Lower lobe of right lung (tissue), 2 donors: ENCODE data around the gene EOLA2. TPM values are rescaled to one million over a fixed set of nuclear protein-coding genes. Genes with fewer than 3 reads are reported as not detected.
"Not testable (repeated sequence)": the region's sequence is repeated elsewhere in the genome, so short reads cannot be mapped to it uniquely, and the experiment has no call there.

ENCODE experiments used
- ATAC-seq, 2 donors: fragments of 200-7000 bp; cut with Tn5 transposase; one replicate each; pipeline ENCODE4 v1.9.1; 2020 to 2022; ENCODE audit warnings: mild to moderate bottlenecking in 2 of 2, moderate library complexity in 2 of 2
- DNase-seq: peaks from one replicate; pipeline ENCODE4 v3.0.0-alpha.2; 2020
- H3K27ac ChIP-seq: fragments of 200-600 bp; one replicate; pipeline ENCODE4 v1.8.0; 2022
- H3K27me3 ChIP-seq: fragments of 200-600 bp; one replicate; pipeline ENCODE4 v1.8.0; 2022; ENCODE audit warnings: low read depth
- H3K36me3 ChIP-seq: fragments of 200-600 bp; one replicate; pipeline ENCODE4 v1.8.0; 2022; ENCODE audit warnings: mild to moderate bottlenecking
- H3K4me1 ChIP-seq: fragments of 200-600 bp; one replicate; pipeline ENCODE4 v1.8.0; 2022
- H3K4me3 ChIP-seq: fragments of 200-600 bp; one replicate; pipeline ENCODE4 v1.8.0; 2022; ENCODE audit warnings: mild to moderate bottlenecking
- H3K9me3 ChIP-seq: fragments of 200-600 bp; one replicate; pipeline ENCODE4 v1.8.0; 2022
- intact Hi-C: fragments of 100-400 bp; cut with DNase I; formaldehyde crosslinking; loops from one replicate; pipeline ENCODE4 v1.11.0; 2022
- total RNA-seq: library from RNA; stranded (reverse); fragmentation: NEBNext Ultra II Directional; extraction: Animal tissue kit (Norgen Biotek cat#: 25700); gene quantifications from one replicate; pipeline ENCODE4 v1.2.1, GENCODE V29; 2021
- TF ChIP-seq, protein P1 (sequence below): fragments of 200-600 bp; IDR thresholded peaks from one replicate; pipeline ENCODE4 v1.8.0; 2022; ENCODE audit warnings: antibody characterized with exemption, mild to moderate bottlenecking
- donor health status: DM: no; HTN: yes; CAD: no; lungs with severe emphysema.

The EOLA2 gene
- total RNA-seq, 1 donor from 2014 or later = 21.7 TPM

DNA sequence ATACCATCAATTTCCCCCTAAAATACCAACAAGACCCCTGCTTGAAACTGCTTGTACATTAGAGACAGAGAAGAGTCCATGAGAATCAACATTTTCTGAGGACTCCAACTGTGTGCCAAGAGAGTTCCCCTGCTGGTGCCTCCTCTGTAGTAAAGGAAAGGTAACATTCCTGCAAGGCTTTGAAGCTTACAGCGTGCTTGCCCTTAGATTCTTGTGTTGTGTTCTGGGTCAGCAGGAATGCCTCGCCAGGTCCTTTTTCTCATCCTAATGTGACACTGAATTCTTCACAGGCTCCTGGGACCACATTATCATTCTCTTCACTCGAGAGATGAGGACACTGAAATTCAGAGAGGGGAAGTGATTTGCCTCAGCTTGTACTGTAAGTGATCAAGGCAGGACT, 9.7 kb upstream of the EOLA2 start:
- TF ChIP-seq, protein P1, sequence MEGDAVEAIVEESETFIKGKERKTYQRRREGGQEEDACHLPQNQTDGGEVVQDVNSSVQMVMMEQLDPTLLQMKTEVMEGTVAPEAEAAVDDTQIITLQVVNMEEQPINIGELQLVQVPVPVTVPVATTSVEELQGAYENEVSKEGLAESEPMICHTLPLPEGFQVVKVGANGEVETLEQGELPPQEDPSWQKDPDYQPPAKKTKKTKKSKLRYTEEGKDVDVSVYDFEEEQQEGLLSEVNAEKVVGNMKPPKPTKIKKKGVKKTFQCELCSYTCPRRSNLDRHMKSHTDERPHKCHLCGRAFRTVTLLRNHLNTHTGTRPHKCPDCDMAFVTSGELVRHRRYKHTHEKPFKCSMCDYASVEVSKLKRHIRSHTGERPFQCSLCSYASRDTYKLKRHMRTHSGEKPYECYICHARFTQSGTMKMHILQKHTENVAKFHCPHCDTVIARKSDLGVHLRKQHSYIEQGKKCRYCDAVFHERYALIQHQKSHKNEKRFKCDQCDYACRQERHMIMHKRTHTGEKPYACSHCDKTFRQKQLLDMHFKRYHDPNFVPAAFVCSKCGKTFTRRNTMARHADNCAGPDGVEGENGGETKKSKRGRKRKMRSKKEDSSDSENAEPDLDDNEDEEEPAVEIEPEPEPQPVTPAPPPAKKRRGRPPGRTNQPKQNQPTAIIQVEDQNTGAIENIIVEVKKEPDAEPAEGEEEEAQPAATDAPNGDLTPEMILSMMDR = no peak
- H3K27me3 ChIP-seq = no peaks in the 10 kb centered on the region
- ATAC-seq = no peak
- no peak overlapping the region for H3K4me3 ChIP-seq
- intact Hi-C loops = no loop called here
- no peak overlapping the region for H3K27ac ChIP-seq
- H3K9me3 ChIP-seq = no peaks in the 10 kb centered on the region
- no peak for DNase-seq
- peaks cover 13% of the 10 kb centered on the region for H3K36me3 ChIP-seq
- H3K4me1 ChIP-seq = no peaks in the 10 kb centered on the region

DNA sequence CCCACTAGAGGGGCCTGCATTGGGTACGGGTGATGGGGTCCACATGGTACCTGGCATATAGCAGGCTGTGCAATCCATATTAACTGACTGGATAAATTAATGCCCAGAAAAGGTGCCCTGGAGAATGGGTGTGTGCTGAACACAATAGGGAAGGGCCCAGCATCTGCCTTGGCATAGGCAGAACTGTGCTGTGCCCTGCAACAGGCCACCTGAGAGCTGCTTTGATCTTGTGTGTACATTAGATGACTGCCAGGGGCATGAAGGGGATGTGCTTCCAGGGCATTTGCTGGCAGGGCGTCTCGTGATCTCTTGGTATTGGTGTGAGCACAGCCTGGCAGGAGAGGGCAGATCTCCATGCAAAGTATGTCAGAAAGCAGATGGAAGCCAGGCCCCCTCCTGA, 8.6 kb upstream of the EOLA2 start:
- H3K9me3 ChIP-seq, DNase-seq, ATAC-seq, H3K4me1 ChIP-seq, intact Hi-C loops, H3K27me3 ChIP-seq, H3K27ac ChIP-seq, H3K4me3 ChIP-seq: not testable (repeated sequence)
- H3K36me3 ChIP-seq = peaks cover 13% of the 10 kb centered on the region

DNA sequence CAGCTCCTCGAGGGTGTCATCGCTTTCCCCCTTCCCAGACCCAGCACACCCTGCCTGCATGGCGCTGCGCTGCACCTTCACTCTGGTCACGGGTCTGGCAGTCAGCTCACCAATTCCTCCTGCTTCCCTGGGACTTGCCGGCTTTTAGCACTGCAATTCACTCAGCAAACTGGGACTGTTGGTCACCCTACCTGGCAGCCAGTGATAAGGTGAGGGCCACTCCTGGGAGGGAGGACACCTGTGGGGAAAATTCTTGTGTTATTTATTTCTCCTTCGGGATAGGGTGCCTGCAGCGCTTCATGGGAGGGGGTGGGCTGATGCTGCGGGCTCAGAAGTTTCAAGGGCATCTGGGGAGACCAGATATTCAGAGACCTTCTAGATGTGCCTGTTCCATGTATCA, 7.5 kb upstream of the EOLA2 start:
- ATAC-seq, H3K27me3 ChIP-seq, DNase-seq, H3K9me3 ChIP-seq, H3K4me1 ChIP-seq, intact Hi-C loops, H3K27ac ChIP-seq, H3K4me3 ChIP-seq: not testable (repeated sequence)
- H3K36me3 ChIP-seq = peaks cover 13% of the 10 kb centered on the region

DNA sequence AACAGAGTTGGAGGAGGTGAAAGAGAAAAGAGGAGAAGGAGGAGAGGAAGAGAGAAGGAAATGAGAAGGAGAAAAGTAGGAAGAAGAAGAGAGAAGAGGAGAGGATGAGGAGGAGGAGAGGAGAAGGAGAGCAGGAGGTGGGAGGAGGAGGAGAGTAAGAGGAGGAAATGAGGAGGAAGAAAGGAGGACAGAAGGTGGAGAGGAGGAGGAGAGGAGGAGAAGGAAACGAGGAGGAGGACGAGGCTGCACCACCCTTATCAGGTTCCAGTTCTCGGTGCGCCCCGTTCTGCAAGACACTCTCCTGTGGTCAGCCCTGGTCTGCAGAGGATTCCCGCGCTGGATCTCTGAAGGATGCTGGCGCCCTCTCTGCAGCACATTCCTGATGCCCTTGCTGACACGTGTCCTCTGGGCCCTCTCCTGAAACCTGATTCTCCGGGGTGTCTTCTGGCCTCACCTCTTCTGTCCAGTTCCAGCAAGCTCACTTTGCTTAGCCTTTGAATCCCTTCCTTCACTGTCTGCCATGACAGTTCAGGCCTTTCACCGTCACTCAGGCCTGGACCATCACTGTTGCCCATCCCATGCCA, 6.9 kb upstream of the EOLA2 start:
- DNase-seq, intact Hi-C loops: not testable (repeated sequence)

DNA sequence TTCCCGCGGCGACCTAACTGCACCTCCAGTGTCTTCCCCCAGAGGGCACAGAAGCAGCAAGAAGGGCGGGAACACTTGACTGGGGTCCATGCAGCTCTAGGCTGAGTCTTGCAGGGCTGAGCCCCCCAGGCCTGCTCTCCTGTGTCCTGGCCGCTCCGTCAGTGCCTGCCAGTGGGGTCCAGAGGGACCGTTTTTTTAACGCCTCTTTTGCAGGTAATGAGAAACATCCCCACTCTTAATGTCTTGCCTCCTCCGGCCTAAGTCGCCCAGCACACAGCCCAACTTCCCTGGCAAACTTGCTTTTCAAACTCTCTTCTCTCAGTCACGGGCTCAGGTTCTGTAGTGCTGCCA, 2.4 kb upstream of the EOLA2 start:
- DNase-seq, H3K9me3 ChIP-seq, intact Hi-C loops: not testable (repeated sequence)

More for the DNA sequence above, 6.9 kb upstream of the EOLA2 start:
- H3K4me1 ChIP-seq, H3K27ac ChIP-seq, H3K9me3 ChIP-seq, H3K4me3 ChIP-seq, H3K27me3 ChIP-seq, ATAC-seq: not testable (repeated sequence)
- H3K36me3 ChIP-seq = peaks cover 13% of the 10 kb centered on the region

DNA sequence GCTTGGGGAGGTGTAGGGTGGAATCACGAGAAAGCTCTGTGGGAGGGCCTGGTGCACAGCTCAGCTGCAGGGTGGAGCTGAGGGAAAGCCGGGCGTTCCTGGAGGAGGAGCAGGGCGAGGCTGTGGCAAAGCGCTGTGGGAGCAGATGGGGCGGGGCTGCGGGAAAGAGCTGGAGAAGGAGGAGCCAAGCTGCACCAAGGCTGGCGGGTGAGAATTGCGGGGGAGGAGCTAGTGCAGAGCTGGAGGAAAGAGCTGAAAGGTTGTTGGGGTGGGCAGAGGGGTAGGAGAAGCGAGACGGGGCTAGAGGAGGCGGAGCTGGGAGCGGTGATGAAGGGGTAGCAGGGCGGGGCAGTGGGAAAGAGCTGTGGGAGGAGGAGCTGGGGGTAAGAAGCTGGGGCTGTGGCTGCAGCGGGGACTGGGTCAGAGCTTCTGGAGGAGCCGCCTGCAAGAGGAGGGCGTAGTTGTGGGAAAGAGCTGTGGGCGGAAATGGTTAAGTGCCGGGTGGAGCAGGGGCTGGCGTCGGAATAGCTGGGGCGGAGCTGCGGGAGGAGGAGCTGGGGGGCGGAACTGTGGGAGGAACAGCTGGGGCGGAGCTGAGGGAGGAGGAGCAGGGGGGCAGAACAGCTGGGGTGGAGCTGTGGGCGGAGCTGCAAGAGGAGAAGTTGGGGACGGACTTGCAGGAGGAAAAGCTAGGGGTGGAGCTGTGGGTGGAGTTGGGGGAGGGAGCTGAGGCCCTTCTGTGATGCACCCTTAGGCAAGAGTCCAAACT, 1.8 kb upstream of the EOLA2 start:
- Histone ChIP-seq H3K9me3 (no peaks in the 10 kb centered on the region), H3K27ac (peak overlapping the region; percentile 84), H3K4me1 (peaks cover 5% of the 10 kb centered on the region), H3K27me3 (no peaks in the 10 kb centered on the region), H3K36me3 (no peaks in the 10 kb centered on the region), H3K4me3 (peak overlapping the region; percentile 49)
- intact Hi-C loops = no loop called here
- ATAC-seq = peak; percentile 82 to 86
- TF ChIP-seq, protein P1 = no peak
- peak; percentile 96 for DNase-seq

More for the DNA sequence above, 2.4 kb upstream of the EOLA2 start:
- H3K4me3 ChIP-seq = peak overlapping the region; percentile 23
- not testable (repeated sequence) for H3K27me3 ChIP-seq, H3K4me1 ChIP-seq, H3K27ac ChIP-seq, H3K36me3 ChIP-seq, ATAC-seq
- TF ChIP-seq, protein P1 = peak; percentile 50

DNA sequence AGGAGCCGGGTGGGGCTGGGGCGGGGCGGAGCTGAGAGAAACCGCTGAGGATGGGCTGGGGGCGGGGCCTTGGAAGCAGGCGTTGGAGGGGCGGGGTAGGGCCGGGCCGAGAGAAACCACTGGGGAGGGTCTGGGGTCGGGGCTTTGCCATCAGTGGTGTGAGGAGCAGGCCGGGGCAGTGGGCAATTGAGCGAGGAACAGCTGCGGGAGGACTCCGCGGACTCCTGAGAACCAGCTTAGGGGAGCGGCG, 1.3 kb upstream of the EOLA2 start:
- TF ChIP-seq, protein P1 = no peak
- intact Hi-C loops = no loop called here
- DNase-seq (no peak), ATAC-seq (peak in 1 of 2 donors; percentile 73)
- Histone ChIP-seq H3K27ac (peak overlapping the region; percentile 84), H3K36me3 (no peaks in the 10 kb centered on the region), H3K9me3 (no peaks in the 10 kb centered on the region), H3K4me1 (peaks cover 5% of the 10 kb centered on the region), H3K27me3 (no peaks in the 10 kb centered on the region), H3K4me3 (peak overlapping the region; percentile 49)
